HepG2 (cell line): Measurements from ENCODE around the gene NEDD4L. TPM values are rescaled to one million over a fixed set of nuclear protein-coding genes. Genes with fewer than 3 reads are reported as not detected.
A peak's percentile ranks its signal among the peaks of the same experiment; 100 is the strongest.

ENCODE experiments used
- ATF3 ChIP-seq: sonication (generic); formaldehyde crosslinking; IDR thresholded peaks from 2 replicates; pipeline ENCODE4 v1.4.0; 2020; ENCODE audit warnings: missing genetic modification reagents
- FOXK1 ChIP-seq: sonication (generic); formaldehyde crosslinking; IDR thresholded peaks from 2 replicates; pipeline ENCODE4 v1.4.0; 2020; ENCODE audit warnings: low read depth, missing genetic modification reagents, borderline replicate concordance
- GMEB1 ChIP-seq: sonication (generic); formaldehyde crosslinking; IDR thresholded peaks from 2 replicates; pipeline ENCODE4 v1.5.1; 2020; ENCODE audit warnings: missing genetic modification reagents, mild to moderate bottlenecking, borderline replicate concordance
- KDM5A ChIP-seq: fragments of 200-600 bp; sonication (generic); IDR thresholded peaks from 2 replicates; pipeline ENCODE4 v1.7.0; 2018; ENCODE audit warnings: antibody characterized with exemption, mild to moderate bottlenecking, low read length, borderline replicate concordance
- NAIF1 ChIP-seq: sonication (generic); formaldehyde crosslinking; IDR thresholded peaks from 2 replicates; pipeline ENCODE4 v1.5.0; 2020; ENCODE audit warnings: mild to moderate bottlenecking, missing genetic modification reagents, borderline replicate concordance
- NR0B2 ChIP-seq: sonication (generic); formaldehyde crosslinking; IDR thresholded peaks from 2 replicates; pipeline ENCODE4 v1.4.0; 2020; ENCODE audit warnings: mild to moderate bottlenecking, missing genetic modification reagents
- PTBP1 ChIP-seq: fragments of 200-400 bp; formaldehyde crosslinking; IDR thresholded peaks from 2 replicates; pipeline ENCODE4 v1.6.1; 2018; ENCODE audit warnings: low read length, low read depth; ENCODE audit not compliant: poor library complexity, severe bottlenecking
- TAF1 ChIP-seq: sonication (generic); formaldehyde crosslinking; IDR thresholded peaks from 2 replicates; pipeline ENCODE4 v1.4.0; 2020; ENCODE audit warnings: missing genetic modification reagents
- TFE3 ChIP-seq: IDR thresholded peaks from 2 replicates; pipeline ENCODE4 v1.6.1; 2016
- ZBTB10 ChIP-seq: sonication (generic); formaldehyde crosslinking; IDR thresholded peaks from 2 replicates; pipeline ENCODE4 v1.4.0; 2020; ENCODE audit warnings: missing genetic modification reagents, borderline replicate concordance
- ZNF496 ChIP-seq: sonication (generic); formaldehyde crosslinking; IDR thresholded peaks from 2 replicates; pipeline ENCODE4 v1.8.1; 2023; ENCODE audit warnings: mild to moderate bottlenecking, moderate library complexity, missing genetic modification reagents; ENCODE audit not compliant: insufficient replicate concordance
- ZNF570 ChIP-seq: sonication (generic); formaldehyde crosslinking; IDR thresholded peaks from 2 replicates; pipeline ENCODE4 v1.4.0; 2020; ENCODE audit warnings: mild to moderate bottlenecking, missing genetic modification reagents, borderline replicate concordance
- ZNF724P ChIP-seq: sonication (generic); formaldehyde crosslinking; IDR thresholded peaks from 2 replicates; pipeline ENCODE4 v1.8.0; 2022; ENCODE audit warnings: missing genetic modification reagents, borderline replicate concordance
- polyA plus RNA-seq, 8 experiments: library from polyadenylated mRNA; depleted of rRNA in 3 of 8; stranded (reverse) in 7 of 8; unstranded in 1 of 8; fragments of >200 nt; fragmentation: Illumina TruSeq in 4 of 8; extraction: Trizol in 4 of 8; gene quantifications; 2 replicates each; pipeline versions ENCODE4 v1.2.1 to v1.2.3, GENCODE V29; 2011 to 2016; ENCODE audit warnings: low read depth in 4 of 8, missing spikeins in 1 of 8, mixed read lengths in 1 of 8; ENCODE audit not compliant: insufficient read depth in 1 of 8
- total RNA-seq, 5 experiments: library from RNA; depleted of rRNA; stranded (reverse); fragments of >200 nt; fragmentation: Illumina TruSeq; extraction: Trizol; gene quantifications; 2 replicates each; pipeline ENCODE4 v1.2.3, GENCODE V29; 2016; ENCODE audit warnings: low read depth in 1 of 5

Gene NEDD4L
- total and polyA plus RNA-seq, 2 of the 13 experiments (the other 11 are each of a cell fraction or from before 2014, with no cell fraction given), result 168 to 390 TPM

GRCh38 chr18:58223717-58224424 is 179.8 kb downstream of the NEDD4L start (continued):
- TF ChIP-seq ZNF570 (CRISPR knock-in tag) (no peak), ZNF724P (CRISPR knock-in tag) (no peak), NR0B2 (CRISPR knock-in tag) (no peak), NAIF1 (CRISPR knock-in tag) (no peak), GMEB1 (CRISPR knock-in tag) (no peak), TAF1 (CRISPR knock-in tag) (0 out of 2 replicates have a peak, but pooled peaks have one; percentile 21), PTBP1 (no peak), KDM5A (no peak), ATF3 (CRISPR knock-in tag) (no peak), FOXK1 (CRISPR knock-in tag) (no peak; the same call in 1 of the 2 replicates), ZNF496 (CRISPR knock-in tag) (no peak), TFE3 (CRISPR knock-in tag) (peak; percentile 74), ZBTB10 (CRISPR knock-in tag) (no peak)
